NCI-H1436 treated with DMSO at 0.1 percent for 48 hours (cell line): Measurements from ENCODE around the gene THSD4.

Source experiments
- DNase-seq: peaks from one replicate; lab custom pipeline; 2025; lab: John Stamatoyannopoulos, UW

The THSD4 gene

DNA sequence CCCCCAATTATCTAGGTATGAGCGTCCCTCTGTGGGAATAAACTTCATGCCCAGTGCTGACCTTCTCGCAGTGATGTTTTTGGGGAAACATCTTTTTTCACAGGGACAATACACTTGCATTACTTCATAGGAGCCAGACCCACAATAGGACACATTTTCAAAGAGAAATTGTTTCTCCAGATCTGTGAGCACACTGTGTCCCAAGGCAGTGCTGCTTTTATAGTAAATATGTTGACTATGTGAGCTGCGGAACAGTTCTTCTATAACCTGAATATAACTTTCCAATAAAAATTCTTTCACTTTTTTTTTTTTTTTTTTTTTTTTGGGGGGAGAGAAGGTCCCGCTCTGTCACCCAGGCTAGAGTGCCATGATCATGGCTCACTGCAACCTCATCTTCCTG lies 17.4 kb upstream of the THSD4 start:
- no peak for DNase-seq

DNA sequence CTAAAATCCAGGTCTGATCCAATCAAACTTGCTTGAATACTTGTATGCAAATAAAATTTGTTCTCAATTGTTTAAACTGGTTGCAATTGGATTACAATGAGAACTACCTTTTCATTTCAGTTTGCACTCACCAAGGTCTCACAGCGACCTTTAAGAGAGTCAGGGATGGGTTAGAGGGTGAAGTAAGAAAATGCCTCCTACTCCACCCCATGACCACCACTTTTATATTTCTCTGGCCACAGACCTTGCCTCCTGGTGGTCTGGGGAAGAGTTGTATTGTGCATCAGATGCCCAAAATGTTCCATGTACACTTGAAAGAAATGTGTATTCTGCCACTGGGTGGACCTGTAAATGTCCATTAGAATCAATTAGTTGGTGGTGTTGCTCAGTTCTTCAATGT lies 16.4 kb upstream of the THSD4 start:
- no peak for DNase-seq

DNA sequence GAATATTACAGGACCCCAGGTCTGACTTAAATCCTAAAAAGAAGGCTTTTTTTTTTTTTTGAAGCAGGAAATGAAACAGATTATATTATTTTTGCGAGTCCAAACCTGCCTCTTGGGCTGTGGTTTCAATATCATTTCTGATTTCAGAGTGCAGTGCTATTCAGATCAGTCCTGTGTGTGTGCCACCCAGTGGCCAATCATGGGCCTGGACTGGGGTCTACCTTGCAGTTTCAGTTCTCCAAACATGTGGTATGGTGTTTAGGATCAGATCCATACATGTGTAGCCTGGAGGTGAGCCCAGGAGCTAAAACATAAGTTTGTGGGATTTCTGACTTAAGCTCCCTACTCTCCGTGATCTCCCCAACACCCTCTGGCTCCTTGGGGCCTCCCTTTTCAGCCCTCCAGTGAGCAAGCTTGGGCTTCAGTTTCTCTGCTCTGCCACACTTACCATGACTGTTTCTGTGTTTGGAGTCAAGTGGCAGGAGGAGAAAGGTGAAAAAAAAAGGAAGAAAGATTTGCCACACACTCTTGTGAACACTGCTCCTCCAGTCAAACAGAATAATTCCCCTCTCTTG lies 12.1 kb upstream of the THSD4 start:
- no peak for DNase-seq

DNA sequence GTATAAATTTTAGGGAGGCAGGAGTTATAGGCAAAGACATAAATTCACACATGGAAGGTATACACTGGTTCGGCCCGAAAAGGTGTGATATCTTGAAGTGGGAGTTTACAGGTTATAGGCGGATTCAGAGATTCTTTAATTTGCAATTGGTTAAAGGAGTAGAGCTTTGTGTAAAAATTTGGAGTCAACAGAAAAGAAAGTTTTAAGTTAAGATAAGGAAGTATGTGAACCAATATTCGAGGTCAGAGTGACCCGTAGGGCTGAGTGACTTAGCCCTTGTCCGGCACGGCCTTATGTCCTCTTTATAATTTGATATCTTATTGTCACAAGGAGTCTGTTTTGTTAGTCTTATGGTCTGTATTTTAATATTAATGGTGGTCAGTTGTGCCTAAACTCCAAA lies 10.6 kb upstream of the THSD4 start:
- DNase-seq = no peak

DNA sequence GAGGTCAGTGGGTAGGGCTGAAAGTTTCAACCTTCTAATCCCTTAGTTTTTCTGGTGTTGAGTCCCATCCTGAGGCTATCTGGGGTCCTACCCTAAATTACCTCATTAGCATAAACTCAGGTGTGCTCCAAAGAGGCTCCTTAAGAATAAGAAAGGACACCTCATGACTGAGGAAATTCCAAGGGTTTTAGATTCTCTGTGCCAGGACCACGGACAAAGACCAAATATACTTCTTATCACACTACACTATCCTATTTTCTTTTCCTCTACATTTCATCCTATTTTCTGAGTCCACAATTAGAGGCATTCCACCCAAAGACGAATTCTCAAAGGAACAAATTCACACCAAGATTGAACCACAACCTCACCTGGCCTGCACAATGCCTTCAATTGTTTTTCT lies 9.8 kb upstream of the THSD4 start:
- no peak for DNase-seq

DNA sequence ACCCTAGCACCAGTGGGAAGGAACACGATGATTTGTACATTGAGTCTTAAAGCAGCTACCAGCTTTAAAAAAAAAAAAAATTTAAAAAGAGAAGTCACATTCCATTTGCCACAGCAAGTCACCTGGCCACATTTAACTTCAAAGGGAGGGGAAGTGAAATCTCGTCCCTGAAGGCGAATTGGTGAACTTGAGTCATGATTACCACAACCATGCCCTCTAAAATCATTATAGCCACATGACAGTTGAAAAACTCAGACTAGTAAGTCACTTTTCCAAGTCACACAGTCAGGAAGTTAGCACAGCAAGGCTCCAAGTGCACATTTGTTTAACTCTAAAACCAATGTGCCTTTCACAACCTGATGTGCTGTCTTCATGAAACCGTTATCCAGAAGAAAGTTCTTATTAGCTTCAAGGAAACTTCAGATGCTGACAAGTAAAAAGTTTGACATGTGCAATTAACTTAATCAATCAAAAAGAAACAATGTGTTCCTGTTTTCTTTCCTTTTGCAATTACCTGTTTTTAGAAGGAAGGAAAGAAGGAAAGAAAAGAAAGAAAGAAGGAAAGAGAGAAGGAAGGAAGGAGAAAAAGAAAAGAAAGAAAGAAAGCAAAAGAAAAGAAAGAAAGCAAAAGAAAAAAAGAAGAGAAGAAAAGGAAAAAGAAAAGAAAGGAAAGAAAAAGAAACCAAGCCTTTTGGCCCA lies 8.3 kb upstream of the THSD4 start:
- DNase-seq = no peak

DNA sequence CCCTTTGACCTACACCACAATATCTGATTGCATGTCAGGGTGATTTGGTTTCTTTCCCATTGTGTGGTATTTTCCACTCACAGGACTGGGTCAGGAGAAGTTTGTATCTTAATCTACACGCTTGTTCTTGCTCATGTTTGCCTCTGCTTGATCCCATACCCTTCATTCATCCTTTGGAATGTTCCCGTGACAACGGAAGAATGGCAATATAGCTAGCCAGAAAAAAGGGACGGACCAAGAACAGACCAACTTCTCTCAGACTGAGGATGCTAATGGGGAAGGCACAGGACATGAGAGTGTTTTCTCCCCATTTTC lies 7.8 kb upstream of the THSD4 start:
- no peak for DNase-seq

DNA sequence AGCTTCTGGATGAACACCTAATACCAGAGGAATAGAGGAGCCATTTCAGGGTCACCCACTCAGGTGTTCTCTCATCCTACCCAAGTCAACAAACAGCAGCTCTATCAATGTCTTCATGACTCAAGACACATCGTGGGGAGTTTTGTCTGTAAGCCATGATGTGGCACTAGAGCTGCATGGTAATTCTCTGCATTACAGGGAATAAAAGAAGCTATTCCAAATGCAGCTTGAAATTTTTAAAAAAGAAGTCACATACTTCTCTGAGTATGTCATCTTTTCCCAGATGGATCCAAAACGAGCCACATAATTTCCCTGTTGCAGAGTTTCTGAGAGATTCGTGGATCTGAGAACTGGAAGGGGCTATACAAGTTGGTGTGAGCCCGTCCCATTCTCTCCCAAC lies 6.1 kb upstream of the THSD4 start:
- DNase-seq = no peak

DNA sequence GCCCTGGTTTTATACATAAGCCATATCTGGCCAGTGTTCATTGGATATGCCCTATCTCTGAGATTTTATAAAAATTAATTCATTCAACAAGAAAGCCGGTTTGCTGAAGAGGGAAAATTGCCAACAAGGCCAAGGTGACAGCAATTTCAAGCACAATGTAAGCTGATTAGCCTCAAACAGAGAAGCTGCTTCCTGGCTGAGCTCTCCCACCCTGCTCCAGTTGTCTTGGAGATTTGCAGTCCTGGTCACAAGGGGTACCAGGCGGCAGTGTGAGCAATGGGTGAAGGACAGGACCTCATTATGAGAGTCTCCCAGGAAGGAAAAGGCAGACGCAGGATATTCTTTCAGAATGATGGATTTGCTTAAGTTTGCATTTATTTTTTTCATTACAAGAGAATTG lies 5.4 kb upstream of the THSD4 start:
- DNase-seq = no peak

DNA sequence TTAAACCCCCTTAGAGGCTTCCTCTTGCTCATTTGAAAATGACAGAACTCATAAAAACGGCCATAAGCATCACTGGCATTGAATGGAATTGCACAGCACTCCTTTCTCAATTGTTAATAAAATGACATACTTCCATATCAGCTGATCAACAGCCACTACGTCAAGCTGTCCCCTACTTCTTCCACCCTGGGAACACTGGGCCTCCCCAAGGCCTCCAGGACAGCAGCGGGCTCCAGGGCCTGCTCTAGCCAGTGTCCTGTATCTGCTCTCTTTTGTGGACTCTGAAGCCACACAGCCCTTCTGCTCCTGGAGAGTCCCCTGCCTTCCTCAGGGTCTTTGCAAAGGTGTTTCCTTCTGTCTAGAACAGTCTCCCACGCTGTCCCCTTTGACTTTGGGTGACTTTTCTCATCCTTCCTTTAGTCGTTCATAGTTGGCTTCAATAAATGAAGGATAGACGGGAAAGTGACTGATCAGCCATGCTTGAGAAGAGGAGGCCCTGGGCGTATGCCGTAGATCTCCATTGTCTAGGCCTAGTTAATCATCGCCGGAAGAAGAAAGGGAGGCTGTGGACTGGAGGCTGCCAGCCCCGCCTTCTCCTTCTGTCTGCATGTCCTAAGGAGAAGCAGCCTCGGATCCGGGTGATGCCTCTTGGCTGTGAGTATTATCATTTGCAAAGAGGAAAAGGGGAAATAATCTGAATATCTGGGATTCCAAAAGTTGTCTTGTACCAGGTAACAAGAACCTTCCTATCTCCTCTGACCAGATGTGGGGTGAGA lies 4.7 kb upstream of the THSD4 start:
- no peak for DNase-seq

DNA sequence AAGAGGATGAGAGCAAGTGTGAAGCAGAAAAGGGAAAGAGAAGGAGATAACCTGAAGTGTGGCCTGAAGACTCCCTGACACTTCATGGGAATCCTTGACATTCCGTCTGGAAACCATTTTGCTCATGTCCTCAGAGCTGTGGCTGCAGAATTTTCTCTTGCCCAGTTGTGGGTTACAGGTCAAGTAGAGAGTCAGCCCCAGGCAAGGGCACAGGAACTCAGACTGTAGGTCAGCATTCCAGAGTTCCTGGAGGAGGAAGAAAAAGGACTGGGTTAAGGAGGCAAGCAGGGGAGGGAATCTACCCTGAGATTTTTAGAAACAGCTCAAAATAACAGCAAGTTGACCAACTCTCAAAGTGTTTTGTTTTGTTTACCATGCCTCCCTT lies 4.1 kb upstream of the THSD4 start:
- DNase-seq = no peak

DNA sequence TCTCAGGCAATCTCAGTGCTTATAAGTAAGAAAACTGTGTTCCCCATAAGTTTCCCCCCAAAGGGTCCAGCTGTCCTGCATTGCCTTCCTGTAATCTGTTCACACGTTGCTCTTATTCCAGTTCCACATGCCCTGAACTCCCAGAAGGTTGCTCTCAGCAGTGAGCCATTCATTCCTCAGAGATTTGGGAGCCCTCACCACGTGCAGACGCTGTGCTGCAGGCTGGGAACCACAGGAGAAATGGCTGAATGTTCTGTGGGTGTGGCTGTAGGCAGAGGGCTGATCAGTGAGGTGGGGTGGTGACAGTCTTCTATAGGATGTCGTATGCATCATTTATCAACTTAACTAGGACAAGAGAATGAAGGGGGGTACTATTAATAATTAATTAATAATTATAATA lies 3.3 kb upstream of the THSD4 start:
- no peak for DNase-seq

DNA sequence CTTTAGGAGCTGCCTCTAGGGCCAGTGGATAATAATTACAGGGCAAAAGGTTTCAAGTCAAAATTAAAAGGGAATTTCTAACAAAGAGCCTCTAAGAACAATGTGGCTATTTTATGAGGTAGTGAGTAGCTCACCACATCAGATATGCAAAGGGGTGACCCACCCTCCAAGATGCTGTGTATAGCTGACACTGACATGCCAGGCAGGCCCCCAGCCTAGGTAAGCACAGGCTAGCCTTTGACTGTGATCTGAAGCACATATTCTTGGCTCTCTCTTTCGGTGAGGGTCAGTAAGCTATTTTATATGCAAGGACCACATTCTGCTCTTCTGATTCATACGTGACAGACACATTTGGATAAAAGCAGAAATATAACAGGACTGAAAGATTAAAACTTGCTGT lies 2.8 kb upstream of the THSD4 start:
- no peak for DNase-seq

DNA sequence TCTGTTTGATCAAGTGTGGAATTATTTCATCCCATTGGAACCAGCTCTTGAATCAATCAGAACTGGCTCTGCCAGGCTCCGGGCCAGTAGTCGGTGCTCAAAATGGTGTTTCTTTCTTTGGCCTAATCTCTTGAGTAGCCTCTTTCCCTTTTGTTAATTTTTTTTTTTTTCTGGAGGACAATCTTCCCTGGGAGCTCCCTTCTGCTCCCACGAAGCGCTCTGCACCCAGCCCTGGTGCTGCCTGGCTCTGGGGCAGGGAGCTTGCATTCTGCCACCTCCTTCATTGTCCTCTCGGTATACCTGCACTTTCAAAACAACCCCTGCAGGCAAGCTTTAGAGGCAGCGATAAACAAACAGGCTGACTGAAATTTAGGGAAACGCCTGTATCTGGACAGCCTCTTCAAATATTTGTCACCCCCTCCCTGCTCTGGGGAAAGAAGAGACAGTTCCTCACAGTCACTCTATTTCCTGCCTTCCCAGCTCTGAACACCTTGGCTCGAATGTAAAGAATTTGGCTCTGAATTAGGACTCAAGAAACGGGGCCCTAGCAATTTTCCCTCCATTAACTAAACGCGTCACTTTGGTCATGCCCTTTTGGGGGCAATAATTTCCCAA lies 1.1 kb upstream of the THSD4 start:
- no peak for DNase-seq

DNA sequence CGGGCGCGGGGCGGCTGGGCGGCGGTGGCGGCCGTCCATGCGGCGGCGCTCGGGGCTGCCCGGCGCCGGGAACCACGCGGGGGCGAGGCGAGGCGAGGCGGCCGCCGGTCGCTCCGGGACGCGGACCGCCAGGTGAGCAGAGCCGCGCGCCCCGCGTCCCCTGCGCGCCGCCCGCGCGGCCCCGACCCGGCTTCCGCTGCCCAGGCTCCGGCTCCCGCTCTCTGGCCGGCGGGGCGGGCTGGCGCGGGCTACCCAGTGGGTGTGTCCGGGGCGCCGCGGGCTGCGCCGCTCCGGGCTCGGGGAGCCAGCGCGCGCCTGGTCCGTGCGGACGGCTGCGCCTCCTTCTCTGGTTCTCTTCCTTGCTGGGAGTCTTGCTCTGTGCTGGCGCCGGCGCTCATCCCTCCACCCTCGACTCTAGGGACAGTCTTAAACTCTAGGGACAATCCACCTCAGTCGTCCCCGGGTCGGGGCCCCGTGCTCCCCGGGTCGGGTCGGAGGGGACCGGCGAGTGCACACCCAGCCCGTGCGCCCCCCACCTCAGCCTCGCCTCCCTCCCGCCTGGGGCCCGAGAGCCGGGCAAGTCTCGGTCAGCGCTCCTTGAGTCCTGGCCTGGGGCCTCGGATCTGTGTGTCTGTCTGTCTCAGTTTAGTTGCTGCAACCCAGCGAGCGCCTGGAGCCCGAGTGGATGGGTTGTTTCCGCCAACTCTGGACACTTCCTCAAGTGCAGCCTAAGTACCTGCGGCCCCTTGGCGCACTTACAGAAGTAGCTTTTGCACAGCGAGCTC lies 488 bp downstream of the THSD4 start:
- DNase-seq = no peak

DNA sequence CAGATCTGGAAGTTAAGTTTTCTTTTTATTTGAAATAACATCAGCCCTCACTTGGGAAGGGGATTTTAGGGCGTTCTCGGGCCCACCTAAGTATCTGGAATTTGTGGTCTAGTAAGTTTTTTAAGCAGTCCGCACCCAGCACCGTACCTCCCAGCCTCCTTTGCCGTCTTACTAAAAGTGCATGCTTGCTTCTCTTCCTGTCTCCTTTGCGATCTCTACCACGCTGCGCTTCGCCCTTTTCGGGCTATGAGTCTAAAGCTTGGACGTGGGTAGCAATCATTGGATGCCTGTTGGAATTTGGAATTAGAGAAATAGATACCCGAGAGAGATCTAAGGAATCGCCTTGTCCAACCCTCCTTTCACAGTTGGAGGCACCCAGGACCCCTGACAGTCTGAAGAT lies 1.1 kb downstream of the THSD4 start:
- DNase-seq = no peak

DNA sequence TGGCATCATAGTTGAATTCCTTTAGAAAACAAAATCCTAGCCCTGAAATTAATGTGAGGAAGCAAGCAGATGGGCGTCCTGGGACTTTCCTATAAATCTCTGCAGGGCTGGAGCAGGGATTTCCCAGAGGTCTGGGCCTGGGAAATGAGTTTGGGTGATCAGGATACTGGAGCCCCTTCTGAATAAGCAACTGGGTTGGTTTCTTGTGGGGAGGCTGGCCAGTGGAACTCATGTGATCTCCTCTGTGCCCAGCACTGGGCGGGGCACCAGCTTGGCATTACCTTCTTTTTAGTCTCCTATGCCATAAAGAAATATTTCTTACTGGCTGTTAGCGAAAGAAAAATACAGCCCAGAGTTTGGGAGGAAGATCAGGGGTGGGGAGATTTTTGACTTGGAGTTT lies 1.7 kb downstream of the THSD4 start:
- DNase-seq = no peak

DNA sequence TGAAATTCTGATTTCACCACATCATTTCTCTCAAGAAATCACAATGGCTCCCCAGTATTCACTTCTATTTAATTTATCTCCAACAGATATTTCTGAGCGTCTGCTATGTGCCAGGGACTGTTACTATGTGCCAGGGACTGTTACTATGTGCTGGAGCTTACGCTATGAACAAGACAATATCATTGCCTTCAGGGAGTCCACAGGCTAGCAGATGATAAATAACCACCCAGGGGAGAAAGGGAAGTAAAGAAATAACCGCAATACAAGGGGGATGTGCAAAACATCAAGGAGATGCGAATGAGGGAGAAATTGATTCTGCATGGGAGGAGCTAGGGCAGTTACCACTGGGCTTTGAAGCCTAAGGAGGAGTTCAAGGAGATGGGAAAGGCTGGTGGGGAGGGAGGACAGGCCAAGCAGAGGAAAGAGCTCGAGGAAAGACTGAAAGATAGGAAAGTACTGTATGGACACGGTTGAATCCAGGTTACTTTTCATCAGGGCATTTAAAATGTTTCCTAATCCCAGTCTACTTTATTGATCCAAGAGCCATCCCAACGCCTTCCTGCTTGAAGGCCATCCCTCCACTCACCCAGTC lies 2.5 kb downstream of the THSD4 start:
- no peak for DNase-seq

DNA sequence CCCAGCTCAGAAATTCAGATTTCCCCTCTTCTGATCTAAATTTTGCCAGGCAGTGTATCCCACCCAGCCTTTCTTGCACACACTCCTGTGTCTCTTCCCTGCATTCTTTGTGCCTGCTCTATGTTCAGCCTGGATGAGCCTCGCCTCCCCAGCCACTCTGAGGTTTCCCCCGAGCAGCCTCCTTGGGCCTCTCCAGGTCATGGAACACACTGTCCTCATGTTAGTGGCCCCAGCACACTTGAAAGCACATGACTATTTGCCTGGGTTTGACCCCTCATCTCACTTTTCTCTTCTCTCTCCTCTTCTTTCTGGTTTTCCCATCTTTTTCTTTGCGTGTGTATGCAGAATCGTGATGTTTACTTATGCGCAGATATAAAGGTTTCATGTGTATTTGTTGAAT lies 3.1 kb downstream of the THSD4 start:
- DNase-seq = no peak

DNA sequence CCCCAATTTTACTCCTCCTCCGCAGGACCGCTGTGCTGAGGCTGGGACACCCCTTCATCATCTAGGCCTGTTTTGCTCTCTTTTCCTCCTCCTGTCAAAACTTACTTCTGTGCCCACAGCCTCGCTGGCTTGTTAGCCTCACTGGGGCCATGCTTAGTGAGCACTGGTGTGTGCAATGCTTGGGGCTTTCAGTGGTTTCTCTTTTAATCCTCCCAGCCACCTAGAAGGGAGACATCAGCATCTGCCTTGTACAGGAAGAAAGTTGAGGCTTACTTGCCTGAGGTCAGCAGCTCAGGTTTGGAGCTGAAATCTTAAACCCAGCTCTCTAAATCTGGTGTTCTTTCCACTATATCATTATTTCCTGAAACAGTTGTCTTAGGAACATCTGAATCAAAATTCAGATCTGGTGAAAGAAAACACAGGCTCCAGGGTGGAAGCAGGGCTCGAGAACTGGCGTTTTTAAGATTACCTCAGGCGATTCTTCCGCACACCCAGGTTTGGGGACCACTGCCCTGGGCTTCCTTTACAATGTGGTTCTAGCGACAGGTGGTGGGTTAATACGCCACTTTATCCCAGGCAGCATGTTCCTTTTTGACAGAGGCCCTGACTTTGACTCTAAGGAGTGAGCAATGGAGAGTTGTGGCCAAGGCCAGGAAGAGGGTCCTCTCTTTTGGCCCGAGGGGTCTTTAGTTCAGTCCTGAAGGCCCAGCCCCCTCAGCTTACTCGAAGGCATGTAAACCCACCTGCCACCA lies 3.8 kb downstream of the THSD4 start:
- DNase-seq = no peak

DNA sequence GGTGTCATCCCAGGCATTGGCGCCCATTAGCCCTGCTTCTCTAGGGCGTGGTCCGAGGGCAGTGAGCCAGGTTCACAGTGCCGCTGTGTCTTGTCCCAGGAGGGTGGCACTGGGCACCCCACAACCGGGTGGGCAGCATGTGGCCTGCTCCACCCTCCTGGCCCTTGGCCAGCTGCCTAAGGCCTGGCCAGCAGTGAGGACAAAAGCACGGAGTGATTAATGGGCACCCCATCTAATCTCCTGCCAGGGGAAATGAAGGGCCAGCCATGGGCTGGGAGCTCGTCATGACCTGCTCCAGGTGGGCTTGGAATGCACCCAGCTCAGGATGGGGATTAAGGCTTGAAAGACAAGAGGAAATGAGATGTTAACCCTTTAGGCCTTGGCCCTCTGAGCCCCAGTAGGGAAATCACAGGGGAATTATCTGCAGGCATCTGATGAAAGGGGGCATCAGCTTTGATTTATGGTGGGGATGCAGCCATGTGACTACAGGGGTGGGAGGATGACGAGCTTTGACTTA lies 5.2 kb downstream of the THSD4 start:
- DNase-seq = no peak
